ENCODE measurements around the gene PNMA8A. TPM values are rescaled to one million over a fixed set of nuclear protein-coding genes. Genes with fewer than 3 reads are reported as not detected.

PNMA8A gene
- total RNA-seq, 1 donor from 2014 or later, result 11.8 TPM

DNA sequence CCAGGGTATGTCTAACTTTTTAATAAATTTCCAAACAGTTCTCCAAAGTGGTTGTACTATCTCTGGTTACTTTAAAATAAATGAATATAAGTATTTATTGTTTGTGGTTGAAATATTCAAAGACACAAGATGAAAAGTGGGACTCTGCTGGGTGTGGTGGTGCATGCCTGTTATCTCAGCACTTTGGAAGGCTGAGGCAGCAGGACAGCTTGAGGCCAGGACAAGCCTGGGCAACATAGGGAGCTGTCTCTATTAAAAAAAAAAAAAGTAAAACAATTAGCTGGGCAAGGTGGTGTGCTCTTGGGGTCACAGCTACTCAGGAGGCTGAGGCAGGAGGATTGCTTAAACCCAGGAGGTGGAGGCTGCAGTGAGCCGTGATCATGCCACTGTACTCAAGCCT is 10.4 kb downstream of the PNMA8A start:
- Histone ChIP-seq H3K36me3 (ENCODE audit: control insufficient read depth, insufficient read depth, low read length) (no peaks in the 10 kb centered on the region), H3K27me3 (ENCODE audit: control insufficient read depth, insufficient read depth, low read length) (no peaks in the 10 kb centered on the region), H3K4me3 (ENCODE audit: low read depth, low read length) (no peak overlapping the region)
- DNase-seq (ENCODE audit: low read depth), result no peak
- TF ChIP-seq CTCF (IDR thresholded peaks at IDR 0.05; ENCODE audit: insufficient read depth, low read length, poor library complexity, severe bottlenecking), result no peak

DNA sequence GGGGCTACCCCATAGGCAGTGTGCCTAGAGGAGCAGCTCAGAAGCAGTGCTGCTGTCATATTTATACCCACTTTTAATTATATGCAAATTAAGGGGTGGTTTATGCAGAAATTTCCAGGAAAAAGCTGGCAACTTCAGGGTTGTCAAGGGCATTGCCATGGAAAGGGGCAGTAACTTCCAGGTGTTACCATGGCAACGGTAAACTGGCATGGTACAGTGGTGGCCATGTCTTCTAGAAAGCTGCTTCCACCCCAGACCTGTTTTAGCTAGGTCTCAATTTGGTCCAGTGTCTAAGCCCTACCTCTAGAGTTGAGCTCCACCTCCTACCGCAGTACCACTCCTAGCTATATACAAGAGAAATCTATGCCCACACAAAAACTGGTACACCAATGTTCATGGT is 11.3 kb downstream of the PNMA8A start:
- no peak for DNase-seq (ENCODE audit: low read depth)
- H3K27me3 ChIP-seq (ENCODE audit: control insufficient read depth, insufficient read depth, low read length), result no peaks in the 10 kb centered on the region
- no peak for TF ChIP-seq CTCF (IDR thresholded peaks at IDR 0.05; ENCODE audit: insufficient read depth, low read length, poor library complexity, severe bottlenecking)

DNA sequence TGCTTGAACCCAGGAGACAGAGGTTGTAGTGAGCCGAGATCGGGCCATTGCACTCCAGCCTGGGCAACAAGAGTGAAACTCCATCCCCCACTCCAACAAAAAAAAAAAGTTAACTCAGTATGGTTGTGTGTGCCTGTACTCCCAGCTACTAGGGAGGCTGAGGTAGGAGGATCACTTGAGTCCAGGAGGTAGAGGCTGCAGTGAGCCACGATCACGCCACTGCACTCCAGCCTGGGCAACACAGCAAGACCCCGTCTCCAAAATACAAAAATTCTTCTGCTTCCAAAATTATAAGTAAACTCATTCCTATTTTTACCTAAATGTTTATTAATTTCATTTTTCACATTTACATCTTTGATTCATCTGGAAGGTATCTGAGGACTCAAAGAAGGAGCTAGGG is 14.4 kb downstream of the PNMA8A start:
- no peak for TF ChIP-seq CTCF (IDR thresholded peaks at IDR 0.05; ENCODE audit: insufficient read depth, low read length, poor library complexity, severe bottlenecking)
- DNase-seq (ENCODE audit: low read depth), result no peak
- H3K36me3 ChIP-seq (ENCODE audit: control insufficient read depth, insufficient read depth, low read length), result no peaks in the 10 kb centered on the region
- no peaks in the 10 kb centered on the region for H3K27me3 ChIP-seq (ENCODE audit: control insufficient read depth, insufficient read depth, low read length)
- no peak overlapping the region for H3K4me3 ChIP-seq (ENCODE audit: low read depth, low read length)

More for the DNA sequence above, 11.3 kb downstream of the PNMA8A start:
- no peaks in the 10 kb centered on the region for H3K36me3 ChIP-seq (ENCODE audit: control insufficient read depth, insufficient read depth, low read length)
- no peak overlapping the region for H3K4me3 ChIP-seq (ENCODE audit: low read depth, low read length)

DNA sequence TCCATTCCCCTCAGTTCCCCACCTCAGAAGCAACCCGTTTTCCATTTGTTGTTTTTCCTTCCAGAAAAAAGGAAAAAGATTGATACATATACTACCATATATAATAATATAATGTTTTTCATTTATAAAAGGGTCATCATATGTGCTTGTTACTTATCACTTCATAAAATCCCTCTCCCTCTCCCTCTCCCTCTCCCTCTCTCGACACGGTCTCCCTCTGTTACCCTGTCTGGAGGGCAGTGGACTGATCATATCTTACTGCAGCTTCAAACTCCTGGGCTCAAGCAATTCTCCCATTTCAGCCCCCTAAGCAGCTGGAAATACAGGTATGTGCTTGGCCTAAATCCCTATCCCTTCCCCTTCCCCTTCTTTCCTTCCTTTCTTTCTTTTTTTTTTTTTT is 17.1 kb downstream of the PNMA8A start:
- DNase-seq (ENCODE audit: low read depth), result no peak
- Histone ChIP-seq H3K36me3 (ENCODE audit: control insufficient read depth, insufficient read depth, low read length) (no peaks in the 10 kb centered on the region), H3K4me3 (ENCODE audit: low read depth, low read length) (no peak overlapping the region), H3K27me3 (ENCODE audit: control insufficient read depth, insufficient read depth, low read length) (no peaks in the 10 kb centered on the region)
- TF ChIP-seq CTCF (IDR thresholded peaks at IDR 0.05; ENCODE audit: insufficient read depth, low read length, poor library complexity, severe bottlenecking), result no peak

GRCh38 chr19:46453661-46454060 is 17.7 kb downstream of the PNMA8A start:
- Histone ChIP-seq H3K36me3 (ENCODE audit: control insufficient read depth, insufficient read depth, low read length) (no peaks in the 10 kb centered on the region), H3K27me3 (ENCODE audit: control insufficient read depth, insufficient read depth, low read length) (no peaks in the 10 kb centered on the region), H3K4me3 (ENCODE audit: low read depth, low read length) (no peak overlapping the region)
- TF ChIP-seq CTCF (IDR thresholded peaks at IDR 0.05; ENCODE audit: insufficient read depth, low read length, poor library complexity, severe bottlenecking), result no peak
- DNase-seq (ENCODE audit: low read depth), result no peak

GRCh38 chr19:46452186-46452585 is 19.2 kb downstream of the PNMA8A start:
- no peaks in the 10 kb centered on the region for H3K27me3 ChIP-seq (ENCODE audit: control insufficient read depth, insufficient read depth, low read length)
- TF ChIP-seq CTCF (IDR thresholded peaks at IDR 0.05; ENCODE audit: insufficient read depth, low read length, poor library complexity, severe bottlenecking), result no peak
- H3K36me3 ChIP-seq (ENCODE audit: control insufficient read depth, insufficient read depth, low read length), result no peaks in the 10 kb centered on the region
- H3K4me3 ChIP-seq (ENCODE audit: low read depth, low read length), result no peak overlapping the region
- no peak for DNase-seq (ENCODE audit: low read depth)
